H4 (cell line): Measurements from ENCODE around the gene MEIS2. TPM values are rescaled to one million over a fixed set of nuclear protein-coding genes. Genes with fewer than 3 reads are reported as not detected.
A peak's percentile ranks its signal among the peaks of the same experiment; 100 is the strongest.

Source experiments
- DNase-seq: peaks from one replicate; pipeline ENCODE4 v3.0.0-alpha.2; 2015; ENCODE audit warnings: low spot score
- total RNA-seq: library from RNA; depleted of rRNA; stranded (reverse); fragments of >200 nt; shearing (Covaris generic); gene quantifications from 2 replicates; pipeline ENCODE4 v1.2.3, GENCODE V29; 2014

The MEIS2 gene
- total RNA-seq, 1 experiment from 2014 or later = 13.0 TPM

- DNase-seq = no peak
Observed at GRCh38 chr15:37077623-37078351, 22.6 kb downstream of the MEIS2 start.

- DNase-seq = no peak
Observed at GRCh38 chr15:37076543-37076942, 23.8 kb downstream of the MEIS2 start.

DNA sequence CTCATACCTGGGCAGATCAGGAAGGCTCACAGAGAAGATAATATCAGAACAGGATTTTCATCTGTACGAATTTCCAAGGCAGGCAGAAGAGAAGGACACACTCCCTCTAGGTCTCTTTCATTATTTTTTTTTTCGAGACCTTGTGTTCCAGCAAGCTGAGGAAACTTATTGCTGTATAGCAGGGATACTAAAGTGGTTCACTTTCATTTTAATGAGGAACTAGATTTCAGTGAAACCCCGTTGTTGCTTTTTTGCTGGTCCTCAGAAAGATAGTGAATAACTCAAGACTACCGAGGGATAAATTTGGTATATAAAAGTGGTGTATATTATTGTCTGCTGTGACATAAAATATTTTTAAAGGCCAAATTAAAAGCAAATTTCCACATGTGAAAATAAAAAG, 24.6 kb downstream of the MEIS2 start:
- no peak for DNase-seq

DNA sequence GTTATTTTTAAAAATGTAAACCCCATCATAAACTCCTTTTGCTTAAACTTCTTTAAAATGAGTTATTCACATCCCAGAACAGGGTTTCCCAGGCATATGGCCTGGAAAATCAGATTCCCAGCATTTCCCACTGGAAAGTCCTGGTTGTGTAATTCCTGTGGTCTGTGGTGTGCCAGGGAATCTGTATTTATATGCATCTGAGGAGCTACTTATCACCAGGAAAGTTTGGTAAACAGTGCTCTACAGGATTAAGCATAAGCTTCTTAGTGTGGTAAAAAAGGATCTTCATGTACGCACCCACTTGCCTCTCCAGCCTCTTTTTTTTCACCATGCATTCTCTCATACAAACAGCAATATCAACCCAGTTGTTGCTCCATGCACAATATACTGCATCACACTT, 28.2 kb downstream of the MEIS2 start:
- peak; percentile 57 for DNase-seq

- no peak for DNase-seq
Observed at GRCh38 chr15:37071134-37071533, 29.2 kb downstream of the MEIS2 start.

DNA sequence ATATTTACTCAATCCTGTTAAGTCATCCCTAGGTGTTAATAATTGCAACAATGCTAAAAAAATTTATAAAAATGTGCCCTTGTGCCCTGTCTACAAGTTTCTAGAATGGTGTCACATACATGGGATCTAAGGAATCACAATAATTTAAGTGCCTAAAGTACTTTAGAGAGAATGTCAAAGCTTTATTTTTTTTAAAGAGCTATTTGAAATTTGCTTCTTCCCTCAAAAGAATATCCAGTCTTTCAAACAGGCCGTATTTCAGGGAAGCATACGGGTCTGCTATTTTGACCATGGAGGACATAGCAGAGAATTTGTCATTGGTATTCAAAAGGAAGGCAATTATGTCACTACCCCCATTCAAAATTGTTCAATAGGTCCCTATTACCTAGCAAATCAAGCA, 29.7 kb downstream of the MEIS2 start:
- DNase-seq = no peak

GRCh38 chr15:37061996-37062395, 38.4 kb downstream of the MEIS2 start:
- no peak for DNase-seq

GRCh38 chr15:37059086-37059485, 41.3 kb downstream of the MEIS2 start:
- no peak for DNase-seq

DNA sequence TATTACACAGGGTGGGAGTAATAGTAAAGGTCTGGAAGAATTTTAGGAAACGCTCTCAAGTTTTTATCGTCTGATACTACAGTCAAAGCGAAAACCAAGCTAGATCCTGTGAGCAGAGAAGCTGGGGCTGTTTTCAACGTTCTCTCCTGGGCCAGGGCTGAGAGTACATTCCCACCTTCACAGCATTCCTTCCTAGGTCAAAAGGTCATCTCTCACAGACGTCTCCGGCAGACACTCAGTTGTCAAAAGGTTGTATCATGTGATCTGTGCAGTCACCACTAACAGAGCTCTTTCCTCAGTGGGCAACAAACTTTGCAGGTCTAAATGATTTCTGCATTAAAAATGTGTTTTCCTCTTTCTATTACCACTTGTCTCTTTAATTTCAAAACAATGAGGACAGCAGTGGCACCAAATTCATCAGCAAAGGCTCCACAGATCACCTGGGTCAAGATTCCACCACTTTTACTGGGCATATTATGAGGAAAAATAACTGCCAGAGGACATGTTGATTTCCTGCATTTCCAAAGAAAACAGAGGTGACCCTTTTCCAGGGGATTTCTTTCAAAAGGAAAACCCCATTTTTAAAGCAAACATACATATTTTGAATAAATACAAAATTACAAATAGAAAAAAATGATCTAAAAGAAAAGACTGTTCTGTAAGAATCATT, 41.9 kb downstream of the MEIS2 start:
- DNase-seq = no peak

GRCh38 chr15:37057831-37058230, 42.5 kb downstream of the MEIS2 start:
- DNase-seq = no peak

- no peak for DNase-seq
Observed at GRCh38 chr15:37057256-37057655, 43.1 kb downstream of the MEIS2 start.

DNA sequence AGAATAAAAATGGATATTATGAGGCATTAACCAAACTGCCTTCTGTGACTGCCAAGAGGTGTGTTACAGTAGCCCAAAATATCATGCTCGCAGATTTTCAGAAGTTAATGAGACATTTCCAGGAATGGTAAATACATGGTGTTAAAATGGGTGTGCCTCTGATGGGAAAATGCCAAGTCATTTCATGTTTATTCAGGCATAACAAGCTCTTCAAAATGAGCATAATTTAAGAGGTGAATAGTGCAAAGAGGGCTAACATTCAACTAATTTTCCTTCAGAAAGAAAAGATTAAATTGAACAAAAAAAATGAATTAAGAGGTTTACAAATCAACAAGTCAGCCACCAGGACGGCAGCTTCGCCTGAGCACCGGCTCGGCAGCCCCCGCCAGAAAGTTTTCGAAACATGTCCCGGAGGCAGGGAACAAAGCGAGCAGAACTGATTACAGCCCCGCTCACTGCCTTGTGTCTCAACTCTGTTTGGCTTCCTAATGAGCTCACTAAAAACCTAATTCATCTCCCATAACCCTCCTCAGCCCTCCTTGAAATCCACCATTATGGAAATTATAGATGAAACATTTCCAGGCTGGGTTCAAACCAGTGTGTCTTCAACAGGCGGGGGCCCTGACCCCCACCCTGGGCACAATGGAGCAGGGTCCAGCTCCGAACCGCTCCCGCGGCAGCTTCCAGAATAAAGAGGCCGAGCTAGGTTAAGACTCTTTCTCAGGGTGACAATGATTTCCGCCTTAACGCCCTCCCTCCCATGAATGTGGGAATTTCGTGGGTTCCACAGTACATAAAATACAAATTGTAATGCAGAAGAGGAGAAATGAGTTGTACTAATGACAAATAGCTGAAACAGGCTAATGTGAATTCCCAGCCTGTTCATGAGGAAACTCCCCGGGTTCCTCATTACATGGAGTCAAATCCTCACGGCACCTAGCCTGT, 43.9 kb downstream of the MEIS2 start:
- DNase-seq = no peak

GRCh38 chr15:37055481-37055880, 44.9 kb downstream of the MEIS2 start:
- DNase-seq = no peak

GRCh38 chr15:37054336-37054735, 46.0 kb downstream of the MEIS2 start:
- no peak for DNase-seq

GRCh38 chr15:37053166-37053565, 47.2 kb downstream of the MEIS2 start:
- DNase-seq = no peak

GRCh38 chr15:37050345-37050744, 50.0 kb downstream of the MEIS2 start:
- no peak for DNase-seq

DNA sequence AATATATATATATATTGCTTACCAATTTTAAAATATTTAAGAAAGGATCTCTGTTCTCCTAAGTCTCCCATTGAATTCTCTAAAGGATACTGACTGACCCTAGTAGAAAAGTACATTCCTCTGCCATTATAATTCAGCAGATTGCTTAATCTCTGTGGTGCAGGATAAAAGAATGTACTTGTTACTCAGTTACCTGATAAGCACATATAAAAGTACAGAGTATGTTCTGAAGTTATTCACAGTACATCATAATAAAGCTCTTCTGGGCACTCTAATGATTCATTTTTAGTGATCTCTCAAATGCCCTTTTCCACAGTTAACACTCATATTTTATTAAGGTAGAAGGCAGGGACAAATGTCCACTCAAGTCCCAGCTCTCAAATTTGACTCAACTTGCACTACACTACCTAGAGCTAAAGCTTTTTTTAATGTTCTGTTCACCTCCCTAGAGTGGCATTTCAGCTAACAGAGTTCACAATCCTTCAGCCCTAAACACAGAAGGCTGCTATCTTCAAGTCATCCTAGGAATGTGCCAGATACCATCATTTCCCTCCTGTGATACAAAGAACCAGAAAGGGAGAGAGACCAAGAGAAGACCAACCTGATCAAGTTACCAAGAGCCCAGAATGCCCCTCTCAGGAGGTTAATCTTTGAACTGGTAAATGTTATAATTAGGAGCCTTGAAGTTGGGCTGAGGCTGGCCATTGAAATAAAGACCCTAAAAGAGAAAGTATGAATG, 53.3 kb downstream of the MEIS2 start:
- no peak for DNase-seq

GRCh38 chr15:37045859-37046740, 54.2 kb downstream of the MEIS2 start:
- no peak for DNase-seq

DNA sequence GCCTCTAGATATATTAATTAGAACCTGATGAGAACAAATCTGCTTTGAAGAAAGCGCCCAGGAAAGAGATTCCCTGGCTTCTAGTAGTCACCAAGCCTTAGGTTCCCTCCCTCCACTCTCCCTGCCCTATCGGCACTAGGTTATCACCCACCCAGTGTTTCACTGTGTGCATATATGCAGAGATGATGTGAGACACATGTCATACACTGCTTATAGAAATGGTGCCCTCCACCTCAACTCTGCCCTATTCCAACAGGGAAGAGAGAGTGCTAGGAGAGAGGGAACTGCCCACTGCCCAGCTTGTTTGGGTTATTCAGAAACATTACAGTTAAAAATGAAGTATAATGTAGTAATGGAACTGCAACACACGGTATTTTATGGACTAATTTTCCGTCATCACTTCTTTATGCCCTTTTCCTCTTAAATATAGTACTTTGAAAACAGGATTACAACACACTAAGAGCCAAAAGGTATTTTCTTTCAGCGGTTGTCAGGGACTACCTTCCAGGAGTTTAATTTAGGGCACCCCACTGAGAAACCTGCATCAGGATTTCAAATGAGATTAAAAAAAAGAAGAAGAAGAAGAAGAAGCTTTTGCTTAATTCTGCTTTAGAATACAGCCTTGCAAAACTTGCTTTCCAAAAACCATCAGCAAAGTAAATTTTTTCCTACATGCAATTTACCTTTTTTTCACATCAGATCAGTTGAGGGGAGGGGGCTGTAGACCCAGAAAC, 55.3 kb downstream of the MEIS2 start:
- no peak for DNase-seq

DNA sequence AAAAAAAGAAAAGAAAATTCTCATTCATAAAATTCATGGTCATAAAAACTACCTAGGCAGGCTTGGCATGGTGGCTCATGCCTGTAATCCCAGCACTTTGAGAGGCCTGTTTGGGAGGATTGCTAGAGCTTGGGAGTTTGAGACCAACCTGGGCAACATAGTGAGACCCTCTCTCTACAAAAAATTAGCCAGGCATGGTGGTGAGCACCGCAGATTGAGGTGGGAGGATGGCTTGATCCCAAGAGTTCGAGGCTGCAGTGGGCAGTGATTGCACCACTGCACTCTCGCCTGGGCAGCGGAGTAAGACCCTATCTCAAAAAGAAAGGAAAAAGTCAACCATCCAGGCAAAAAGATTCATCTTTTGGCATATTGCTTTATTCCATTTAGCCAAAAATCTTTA, 58.5 kb downstream of the MEIS2 start:
- no peak for DNase-seq
